ENCODE measurements around the gene PLPP3.

- TF ChIP-seq CTCF (IDR thresholded peaks at IDR 0.05) (no peak), POLR2A (IDR thresholded peaks at IDR 0.05) (no peak)
Observed at GRCh38 chr1:56516539-56517252, 62.7 kb downstream of the PLPP3 start.

Data from esophagus squamous epithelium (tissue), 4 donors.